Metanephros (tissue), 1 donor: ENCODE data around the gene DCAF4. TPM values are rescaled to one million over a fixed set of nuclear protein-coding genes. Genes with fewer than 3 reads are reported as not detected.

Source experiments
- total RNA-seq: library from RNA; depleted of rRNA; stranded (reverse); fragments of >200 nt; gene quantifications from one replicate; pipeline ENCODE4 v1.2.3, GENCODE V29; 2014

DCAF4 gene
- 18.1 TPM for total RNA-seq

GRCh38 chr14:72926292-72927028 is at the start of gene DCAF4:
Gene DCAF4, plus strand, starts transcription at chr14:72926464. Its CDS starts 11,515 bp downstream, at chr14:72937979.

GRCh38 chr14:72893636-72894322 is 32.5 kb upstream of the DCAF4 start, which contains the start of gene DPF3:
Gene DPF3, minus strand, starts transcription at chr14:72894101. Its CDS starts 13 bp downstream, at chr14:72894088.

Other genes with a start within 250 kb of the DCAF4 start
- gene DPF3, start 32.4 kb upstream of the DCAF4 start, total RNA-seq: 7.2 TPM
- gene ZFYVE1, start 100.6 kb downstream of the DCAF4 start, total RNA-seq: 16.8 TPM
- 60.9 TPM for gene RBM25, start 132.1 kb downstream of the DCAF4 start, total RNA-seq
- 65.5 TPM for gene PSEN1, start 210.0 kb downstream of the DCAF4 start, total RNA-seq